H1 (cell line): ENCODE measurements around the gene GAR1. TPM values are rescaled to one million over a fixed set of nuclear protein-coding genes. Genes with fewer than 3 reads are reported as not detected.
A peak's percentile ranks its signal among the peaks of the same experiment; 100 is the strongest.

ENCODE experiments used
- CTCF ChIA-PET: fragments of 300-600 bp; sonication (Branson Sonifier 250); formaldehyde crosslinking; loops from one replicate; lab custom pipeline; 2021; ENCODE audit not compliant: partially characterized antibody; lab: Charles Lee
- POLR2A ChIA-PET: fragments of 300-600 bp; sonication (Branson Sonifier 250); formaldehyde crosslinking; loops from one replicate; lab custom pipeline; 2021; ENCODE audit warnings: inconsistent platforms; ENCODE audit not compliant: partially characterized antibody; lab: Charles Lee
- DNase-seq, 2 experiments: peaks; one replicate each; pipeline versions ENCODE4 v3.0.0 to v3.0.0-alpha.2; 2010 to 2022; ENCODE audit warnings: low spot score in 2 of 2, low read depth in 1 of 2, mixed read lengths in 1 of 2
- FAIRE-seq: peaks from 2 replicates; lab custom pipeline; 2011; peaks lifted over from hg19 to GRCh38; lab: Jason Lieb, UNC
- H2AFZ ChIP-seq: 2 replicates; pipeline ENCODE4 v1.8.1; 2012; ENCODE audit warnings: low read length, inconsistent platforms
- H2AK5ac ChIP-seq: 2 replicates; pipeline ENCODE4 v1.6.1; 2013; ENCODE audit warnings: low read depth, low read length
- H2BK120ac ChIP-seq: replicated peaks from 2 replicates; pipeline ENCODE3; 2013; ENCODE audit warnings: low read depth, low read length, inconsistent platforms
- H2BK12ac ChIP-seq: 2 replicates; pipeline ENCODE4 v1.6.1; 2013; ENCODE audit warnings: low read depth, low read length
- H2BK15ac ChIP-seq: 2 replicates; pipeline ENCODE4 v1.6.1; 2013; ENCODE audit warnings: low read length
- H2BK20ac ChIP-seq: 2 replicates; pipeline ENCODE4 v1.6.1; 2013; ENCODE audit warnings: low read length
- H2BK5ac ChIP-seq: 2 replicates; pipeline ENCODE4 v1.6.1; 2013; ENCODE audit warnings: low read depth, low read length
- H3K14ac ChIP-seq: 2 replicates; pipeline ENCODE4 v1.6.1; 2013; ENCODE audit warnings: inconsistent platforms; ENCODE audit not compliant: insufficient read length
- H3K18ac ChIP-seq: 2 replicates; pipeline ENCODE4 v1.6.1; 2013; ENCODE audit warnings: low read length; ENCODE audit errors: extremely low read depth
- H3K23ac ChIP-seq: 2 replicates; pipeline ENCODE4 v1.6.1; 2013; ENCODE audit warnings: inconsistent platforms; ENCODE audit not compliant: insufficient read length
- H3K23me2 ChIP-seq: 2 replicates; pipeline ENCODE4 v1.6.1; 2013; ENCODE audit warnings: low read depth, low read length
- H3K27ac ChIP-seq: 2 replicates; pipeline ENCODE4 v1.6.1; 2011; ENCODE audit warnings: low read depth, low read length, inconsistent platforms
- H3K27me3 ChIP-seq, 4 experiments: replicated peaks in 1 of 4; 1 replicate in 1 of 4; 2 replicates in 3 of 4; pipeline versions ENCODE4 v1.6.1 to v1.8.1; 2011 to 2013; ENCODE audit warnings: low read length in 3 of 4, mild to moderate bottlenecking in 3 of 4, inconsistent platforms in 2 of 4, mixed read lengths in 2 of 4, moderate library complexity in 1 of 4; ENCODE audit not compliant: control insufficient read depth in 3 of 4, insufficient read depth in 3 of 4; ENCODE audit errors: extremely low read depth in 1 of 4
- H3K36me3 ChIP-seq, 4 experiments: 2 replicates each; pipeline versions ENCODE4 v1.6.1 to v1.8.1; 2011 to 2013; ENCODE audit warnings: mild to moderate bottlenecking in 4 of 4, low read length in 3 of 4, moderate library complexity in 2 of 4, control low read depth in 1 of 4, inconsistent platforms in 1 of 4; ENCODE audit not compliant: insufficient read depth in 4 of 4, control insufficient read depth in 2 of 4
- H3K4ac ChIP-seq: replicated peaks from 2 replicates; pipeline ENCODE3; 2013; ENCODE audit warnings: low read length, low read depth, mixed read lengths, inconsistent platforms; ENCODE audit not compliant: insufficient read length
- H3K4me1 ChIP-seq, 4 experiments: replicated peaks in 1 of 4; 1 replicate in 1 of 4; 2 replicates in 3 of 4; pipeline versions ENCODE4 v1.6.1 to v1.8.1; 2011 to 2013; ENCODE audit warnings: low read length in 3 of 4, inconsistent platforms in 2 of 4, mixed read lengths in 1 of 4; ENCODE audit not compliant: insufficient read depth in 4 of 4, control insufficient read depth in 3 of 4
- H3K4me2 ChIP-seq, 2 experiments: 2 replicates each; pipeline versions ENCODE4 v1.6.1 to v1.8.1; 2011 to 2013; ENCODE audit warnings: low read depth in 2 of 2, low read length in 2 of 2, control low read depth in 1 of 2, inconsistent platforms in 1 of 2, mild to moderate bottlenecking in 1 of 2; ENCODE audit not compliant: insufficient read depth in 1 of 2
- H3K4me3 ChIP-seq, 4 experiments: fragments of 200-600, 300-600 bp in 1 of 4; sonication (generic), shearing (Covaris generic), sonication (Bioruptor Twin) in 1 of 4; 2 replicates each; pipeline versions ENCODE4 v1.5.1 to v1.8.1; 2011 to 2016; ENCODE audit warnings: low read length in 4 of 4, low read depth in 3 of 4, control low read depth in 2 of 4, inconsistent platforms in 2 of 4, mild to moderate bottlenecking in 2 of 4, mixed read lengths in 1 of 4, moderate library complexity in 1 of 4; ENCODE audit not compliant: insufficient read depth in 2 of 4; ENCODE audit errors: extremely low read depth in 1 of 4
- H3K56ac ChIP-seq: replicated peaks from 2 replicates; pipeline ENCODE3; 2013; ENCODE audit warnings: low read depth, mild to moderate bottlenecking, mixed read lengths, low read length, inconsistent platforms; ENCODE audit not compliant: insufficient read length
- H3K79me1 ChIP-seq: 2 replicates; pipeline ENCODE4 v1.6.1; 2013; ENCODE audit warnings: low read depth, low read length, control low read depth
- H3K79me2 ChIP-seq, 2 experiments: 2 replicates each; pipeline versions ENCODE4 v1.6.1 to v1.8.1; 2012 to 2013; ENCODE audit warnings: low read length in 2 of 2, mild to moderate bottlenecking in 2 of 2, inconsistent platforms in 1 of 2; ENCODE audit not compliant: insufficient read depth in 2 of 2, control insufficient read depth in 1 of 2
- H3K9ac ChIP-seq, 4 experiments: replicated peaks in 1 of 4; 1 replicate in 1 of 4; 2 replicates in 3 of 4; pipeline versions ENCODE4 v1.6.1 to v1.8.1; 2011 to 2013; ENCODE audit warnings: low read depth in 3 of 4, low read length in 3 of 4, control low read depth in 2 of 4, mild to moderate bottlenecking in 2 of 4, moderate library complexity in 2 of 4, inconsistent platforms in 1 of 4; ENCODE audit errors: extremely low read depth in 1 of 4
- H3K9me3 ChIP-seq, 2 experiments: 2 replicates each; pipeline versions ENCODE4 v1.6.1 to v1.8.1; 2012 to 2013; ENCODE audit warnings: mild to moderate bottlenecking in 2 of 2, moderate library complexity in 2 of 2, control low read depth in 1 of 2, inconsistent platforms in 1 of 2, low read depth in 1 of 2, low read length in 1 of 2, mixed read lengths in 1 of 2; ENCODE audit not compliant: insufficient read depth in 2 of 2
- H4K20me1 ChIP-seq, 2 experiments: replicated peaks in 1 of 2; 2 replicates each; pipeline versions ENCODE3 to v1.8.1; 2011 to 2013; ENCODE audit warnings: inconsistent platforms in 2 of 2, low read length in 2 of 2, mild to moderate bottlenecking in 1 of 2; ENCODE audit not compliant: insufficient read depth in 2 of 2, control insufficient read depth in 1 of 2
- H4K5ac ChIP-seq: 2 replicates; pipeline ENCODE4 v1.6.1; 2013; ENCODE audit warnings: low read length, low read depth, mixed read lengths, inconsistent platforms; ENCODE audit not compliant: insufficient read length
- H4K8ac ChIP-seq: 2 replicates; pipeline ENCODE4 v1.8.0; 2013; ENCODE audit warnings: mild to moderate bottlenecking, moderate library complexity, low read length, inconsistent platforms; ENCODE audit not compliant: insufficient read depth; ENCODE audit errors: extremely low read depth
- H4K91ac ChIP-seq: replicated peaks from 2 replicates; pipeline ENCODE3; 2013; ENCODE audit warnings: low read length, mixed read lengths, inconsistent platforms; ENCODE audit not compliant: insufficient read length
- CHD1 ChIP-seq: IDR thresholded peaks from 2 replicates; pipeline ENCODE4 v1.6.1; 2012; ENCODE audit warnings: low read depth, low read length, improper control_type of control experiment
- CTCF ChIP-seq, 3 experiments: IDR thresholded peaks; 1 replicate in 2 of 3; 2 replicates in 1 of 3; pipeline versions ENCODE4 v1.5.1 to v1.6.1; 2011; ENCODE audit warnings: low read length in 3 of 3, mild to moderate bottlenecking in 3 of 3, inconsistent platforms in 2 of 3, low read depth in 1 of 3, moderate library complexity in 1 of 3; ENCODE audit not compliant: insufficient read depth in 1 of 3; ENCODE audit errors: control extremely low read depth in 1 of 3
- RAD21 ChIP-seq, 2 experiments: IDR thresholded peaks in 1 of 2; conservative IDR thresholded peaks in 1 of 2; 2 replicates each; pipeline ENCODE4 v1.6.1; 2011; ENCODE audit warnings: low read depth in 2 of 2, low read length in 2 of 2, improper control_type of control experiment in 1 of 2, inconsistent platforms in 1 of 2, mild to moderate bottlenecking in 1 of 2, moderate library complexity in 1 of 2
- polyA plus RNA-seq, 7 experiments: library from polyadenylated mRNA; depleted of rRNA in 3 of 7; stranded (reverse) in 5 of 7; unstranded in 2 of 7; fragments of >200 nt in 5 of 7; fragments of 200-250 nt in 2 of 7; gene quantifications; 1 replicate in 5 of 7; 2 replicates in 1 of 7; 4 replicates in 1 of 7; pipeline versions ENCODE4 v1.2.1 to v1.2.3, GENCODE V29; 2011 to 2013; ENCODE audit warnings: missing spikeins in 2 of 7, mixed read lengths in 2 of 7
- total RNA-seq: library from RNA; stranded (reverse); fragmentation: NEBNext Ultra II Directional; extraction: Animal tissue kit (Norgen Biotek cat#: 25700); gene quantifications from 2 replicates; pipeline ENCODE4 v1.2.1, GENCODE V29; 2021

The GAR1 gene
- total and polyA plus RNA-seq, 2 of the 8 experiments (the other 6 are each of a cell fraction or from before 2014, with no cell fraction given): 14.5 to 37.5 TPM

- no peak overlapping the region for H2BK20ac ChIP-seq
- no peak overlapping the region for H3K4me2 ChIP-seq
- no peak overlapping the region for H2BK120ac ChIP-seq
- no peak overlapping the region for H4K5ac ChIP-seq
- ChIA-PET CTCF (interaction anchor here (0.6 to 3.8 kb wide), 12 partner anchors 10 to 172 kb away, joined by 3 to 10 read pairs (median 4); no protein-coding TSS in a partner anchor), POLR2A (interaction anchor here (1.8 kb wide), 1 partner anchor 123 kb away, joined by 5 read pairs; the partner anchor contains the start of gene CASP6)
- H3K27me3 ChIP-seq: no peaks in the 10 kb centered on the region
- H2BK12ac ChIP-seq: no peak overlapping the region
- no peaks in the 10 kb centered on the region for H3K9me3 ChIP-seq
- peak in 1 of 3 experiments; percentile 20; a peak in 2 of 4 replicates for TF ChIP-seq CTCF (IDR thresholded peaks at IDR 0.05; ENCODE audit: control extremely low read depth in 1 of 3, insufficient read depth in 1 of 3, low read depth in 1 of 3, low read length in 3 of 3)
- peak in 1 of 2 experiments; percentile 35 for TF ChIP-seq RAD21 (IDR thresholded peaks at IDR 0.05 in 1 of 2, conservative IDR thresholded peaks at IDR 0.05 in 1 of 2; ENCODE audit: low read depth in 2 of 2, low read length in 2 of 2)
- no peak for TF ChIP-seq CHD1
- H4K20me1 ChIP-seq: no peaks in the 10 kb centered on the region
- H3K14ac ChIP-seq: no peak overlapping the region
- H2BK15ac ChIP-seq: no peak overlapping the region
- no peaks in the 10 kb centered on the region for H3K23me2 ChIP-seq
- no peak overlapping the region for H3K23ac ChIP-seq
- no peak overlapping the region for H2BK5ac ChIP-seq
- H3K4ac ChIP-seq: no peak overlapping the region
- no peak overlapping the region for H3K9ac ChIP-seq
- no peak overlapping the region for H2AK5ac ChIP-seq
- no peak overlapping the region for H3K56ac ChIP-seq
- no peak overlapping the region for H3K27ac ChIP-seq
- no peaks in the 10 kb centered on the region for H3K79me2 ChIP-seq
- no peak overlapping the region for H2AFZ ChIP-seq
- H3K36me3 ChIP-seq: peaks cover 0 to 41% (median 20%) of the 10 kb centered on the region in 4 experiments; a peak in 6 of 8 replicates
- H3K79me1 ChIP-seq: no peaks in the 10 kb centered on the region
- no peak overlapping the region for H3K18ac ChIP-seq
- H4K91ac ChIP-seq: no peak overlapping the region
- DNase-seq: no peak
- no peaks in the 10 kb centered on the region for H3K4me1 ChIP-seq
- FAIRE-seq: no peak
- no peak overlapping the region for H4K8ac ChIP-seq
- no peak overlapping the region for H3K4me3 ChIP-seq
Observed at GRCh38 chr4:109826719-109827118, 11.2 kb downstream of the GAR1 start.
